ENCODE measurements around the gene MED15. TPM values are rescaled to one million over a fixed set of nuclear protein-coding genes. Genes with fewer than 3 reads are reported as not detected.

Gene MED15
- total RNA-seq, 6 donors from 2014 or later: 64.2 to 170 (median 123) TPM

- DNase-seq (no peak), ATAC-seq (ENCODE audit: low FRiP score in 2 of 2) (no peak)
- Histone ChIP-seq H3K36me3 (peaks cover 13 to 99% (median 72%) of the 10 kb centered on the region in 4 donors), H3K27me3 (no peaks in the 10 kb centered on the region), H3K9me3 (no peaks in the 10 kb centered on the region), H3K27ac (peak overlapping the region in 2 of 4 donors; percentile 22 to 60), H3K4me1 (peaks cover 11 to 46% (median 24%) of the 10 kb centered on the region in 4 donors), H3K4me3 (no peak overlapping the region)
- TF ChIP-seq POLR2A (IDR thresholded peaks at IDR 0.05): no peak
- TF ChIP-seq EP300 (IDR thresholded peaks at IDR 0.05): no peak
- WGBS, 2 donors: 67 to 88% methylated on average over 1 of the region's 1 CpG
Observed at GRCh38 chr22:20577045-20577444, 69.6 kb downstream of the MED15 start.

GRCh38 chr22:20577549-20577975 lies 70.2 kb downstream of the MED15 start:
- peak in 1 of 2 donors; percentile 74 for ATAC-seq (ENCODE audit: low FRiP score in 2 of 2)
- Histone ChIP-seq H3K36me3 (peaks cover 8 to 99% (median 70%) of the 10 kb centered on the region in 4 donors), H3K27ac (peak overlapping the region in 1 of 4 donors; percentile 60)

GRCh38 chr22:20578192-20578591 lies 70.8 kb downstream of the MED15 start:
- ATAC-seq (ENCODE audit: low FRiP score in 2 of 2) (no peak), DNase-seq (no peak)
- TF ChIP-seq EP300 (IDR thresholded peaks at IDR 0.05): no peak
- no peak for TF ChIP-seq POLR2AphosphoS5 (IDR thresholded peaks at IDR 0.05)
- TF ChIP-seq POLR2A (IDR thresholded peaks at IDR 0.05): no peak
- TF ChIP-seq CTCF (IDR thresholded peaks at IDR 0.05): no peak
- no peak overlapping the region for H3K4me3 ChIP-seq
- no peaks in the 10 kb centered on the region for H3K27me3 ChIP-seq
- no peaks in the 10 kb centered on the region for H3K9me3 ChIP-seq
- peak overlapping the region in 1 of 4 donors; percentile 19 for H3K27ac ChIP-seq
- 74 to 84% methylated on average over 5 to 7 of the region's 7 CpGs for WGBS, 2 donors
- peaks cover 10 to 100% (median 73%) of the 10 kb centered on the region in 4 donors for H3K36me3 ChIP-seq
- peaks cover 11 to 46% (median 24%) of the 10 kb centered on the region in 4 donors for H3K4me1 ChIP-seq

More at GRCh38 chr22:20577549-20577975, 70.2 kb downstream of the MED15 start:
- TF ChIP-seq POLR2AphosphoS5 (IDR thresholded peaks at IDR 0.05) (no peak), CTCF (IDR thresholded peaks at IDR 0.05) (no peak), POLR2A (IDR thresholded peaks at IDR 0.05) (no peak), EP300 (IDR thresholded peaks at IDR 0.05) (no peak)
- no peaks in the 10 kb centered on the region for H3K27me3 ChIP-seq
- H3K4me3 ChIP-seq: no peak overlapping the region
- no peak for DNase-seq
- WGBS, 2 donors: 68 to 85% methylated on average over 7 to 8 of the region's 8 CpGs
- H3K4me1 ChIP-seq: peaks cover 11 to 46% (median 24%) of the 10 kb centered on the region in 4 donors
- no peaks in the 10 kb centered on the region for H3K9me3 ChIP-seq

- 85% methylated on average over 5 of the region's 5 CpGs; no CpG with 5 or more reads in 1 of the 2 donors for WGBS, 2 donors
- no peak for DNase-seq
- no peak overlapping the region for H3K4me3 ChIP-seq
- peak overlapping the region in 1 of 4 donors; percentile 19 for H3K27ac ChIP-seq
- peaks cover 14 to 100% (median 74%) of the 10 kb centered on the region in 4 donors for H3K36me3 ChIP-seq
- no peaks in the 10 kb centered on the region for H3K27me3 ChIP-seq
- ATAC-seq (ENCODE audit: low FRiP score in 2 of 2): no peak
- H3K4me1 ChIP-seq: peaks cover 11 to 46% (median 24%) of the 10 kb centered on the region in 4 donors
- TF ChIP-seq POLR2AphosphoS5 (IDR thresholded peaks at IDR 0.05) (no peak), CTCF (IDR thresholded peaks at IDR 0.05) (no peak), EP300 (IDR thresholded peaks at IDR 0.05) (no peak), POLR2A (IDR thresholded peaks at IDR 0.05) (no peak)
- no peaks in the 10 kb centered on the region for H3K9me3 ChIP-seq
Observed at GRCh38 chr22:20578707-20579106, 71.3 kb downstream of the MED15 start.

- peaks cover 19 to 100% (median 74%) of the 10 kb centered on the region in 4 donors for H3K36me3 ChIP-seq
Observed at GRCh38 chr22:20579273-20580120, 72.1 kb downstream of the MED15 start.

More at GRCh38 chr22:20579273-20580120, 72.1 kb downstream of the MED15 start:
- no peaks in the 10 kb centered on the region for H3K9me3 ChIP-seq
- DNase-seq (no peak), ATAC-seq (ENCODE audit: low FRiP score in 2 of 2) (no peak)
- TF ChIP-seq CTCF (IDR thresholded peaks at IDR 0.05) (no peak), POLR2AphosphoS5 (IDR thresholded peaks at IDR 0.05) (no peak)
- H3K27ac ChIP-seq: peak overlapping the region in 1 of 4 donors; percentile 28
- H3K4me3 ChIP-seq: no peak overlapping the region
- WGBS, 2 donors: 85 to 86% methylated on average over 11 to 14 of the region's 14 CpGs
- H3K4me1 ChIP-seq: peaks cover 4 to 46% (median 24%) of the 10 kb centered on the region in 4 donors
- H3K27me3 ChIP-seq: no peaks in the 10 kb centered on the region
